Daoy (cell line): Measurements from ENCODE around the gene TRIO. TPM values are rescaled to one million over a fixed set of nuclear protein-coding genes. Genes with fewer than 3 reads are reported as not detected.

Experiments used
- DNase-seq: peaks from one replicate; pipeline ENCODE4 v3.0.0-alpha.2; 2015; ENCODE audit warnings: low read depth
- total RNA-seq: library from RNA; depleted of rRNA; stranded (reverse); fragments of >200 nt; shearing (Covaris generic); gene quantifications from 2 replicates; pipeline ENCODE4 v1.2.3, GENCODE V29; 2014

TRIO gene
- total RNA-seq, 1 experiment from 2014 or later, result 112 TPM

- DNase-seq, result no peak
Observed at GRCh38 chr5:14245132-14245925, 102.2 kb downstream of the TRIO start.

GRCh38 chr5:14246350-14247053 is 103.4 kb downstream of the TRIO start:
- no peak for DNase-seq

GRCh38 chr5:14247054-14247386 is 103.9 kb downstream of the TRIO start:
- DNase-seq, result no peak

- DNase-seq, result no peak
Observed at GRCh38 chr5:14249258-14250082, 106.3 kb downstream of the TRIO start.

GRCh38 chr5:14250084-14250695 is 107.0 kb downstream of the TRIO start:
- peak; percentile 68 for DNase-seq

GRCh38 chr5:14250748-14251701 is 107.9 kb downstream of the TRIO start:
- DNase-seq, result no peak

GRCh38 chr5:14251733-14252132 is 108.6 kb downstream of the TRIO start:
- no peak for DNase-seq

- DNase-seq, result no peak
Observed at GRCh38 chr5:14252793-14253192, 109.7 kb downstream of the TRIO start.

- DNase-seq, result no peak
Observed at GRCh38 chr5:14254686-14255085, 111.5 kb downstream of the TRIO start.

GRCh38 chr5:14256026-14256690 is 113.0 kb downstream of the TRIO start:
- no peak for DNase-seq

GRCh38 chr5:14256756-14257393 is 113.7 kb downstream of the TRIO start:
- DNase-seq, result no peak

- no peak for DNase-seq
Observed at GRCh38 chr5:14257995-14258403, 114.9 kb downstream of the TRIO start.

- DNase-seq, result no peak
Observed at GRCh38 chr5:14258840-14259239, 115.7 kb downstream of the TRIO start.

GRCh38 chr5:14260637-14261036 is 117.5 kb downstream of the TRIO start:
- no peak for DNase-seq

GRCh38 chr5:14261235-14261634 is 118.1 kb downstream of the TRIO start:
- DNase-seq, result no peak

GRCh38 chr5:14261856-14262611 is 118.9 kb downstream of the TRIO start:
- no peak for DNase-seq

- DNase-seq, result no peak
Observed at GRCh38 chr5:14263113-14263512, 120.0 kb downstream of the TRIO start.

- DNase-seq, result no peak
Observed at GRCh38 chr5:14263699-14264098, 120.6 kb downstream of the TRIO start.
